SK-MEL-5 (cell line): ENCODE results near the gene MPC1L. TPM values are rescaled to one million over a fixed set of nuclear protein-coding genes. Genes with fewer than 3 reads are reported as not detected.
"Not testable (repeated sequence)": the region's sequence is repeated elsewhere in the genome, so short reads cannot be mapped to it uniquely, and the experiment has no call there.

ENCODE experiments used
- DNase-seq: peaks from one replicate; pipeline ENCODE4 v3.0.0-alpha.2; 2016; ENCODE audit warnings: low read depth, low spot score
- in situ Hi-C: cut with HindIII; loops from 2 replicates; pipeline ENCODE4 v1.10.0; 2016; ENCODE audit warnings: low sequenced_read_pairs, high pct_unique_total_duplicates, low pct_unique_long_range_greater_than_20kb
- polyA plus RNA-seq, 2 experiments: library from polyadenylated mRNA; depleted of rRNA; stranded (reverse); fragments of >200 nt; gene quantifications; 2 replicates each; pipeline ENCODE4 v1.2.3, GENCODE V29; 2015
- total RNA-seq: library from RNA; depleted of rRNA; stranded (reverse); fragments of >200 nt; shearing (Covaris generic); gene quantifications from 2 replicates; pipeline ENCODE4 v1.2.3, GENCODE V29; 2014; rRNA removed

Gene MPC1L
- total RNA-seq = not detected in 2 replicates
- polyA plus RNA-seq (2015; cell fraction: cytosol; rRNA removed) = not detected in 2 replicates
- not detected in 2 replicates for polyA plus RNA-seq (2015; cell fraction: nucleus; rRNA removed)

DNA sequence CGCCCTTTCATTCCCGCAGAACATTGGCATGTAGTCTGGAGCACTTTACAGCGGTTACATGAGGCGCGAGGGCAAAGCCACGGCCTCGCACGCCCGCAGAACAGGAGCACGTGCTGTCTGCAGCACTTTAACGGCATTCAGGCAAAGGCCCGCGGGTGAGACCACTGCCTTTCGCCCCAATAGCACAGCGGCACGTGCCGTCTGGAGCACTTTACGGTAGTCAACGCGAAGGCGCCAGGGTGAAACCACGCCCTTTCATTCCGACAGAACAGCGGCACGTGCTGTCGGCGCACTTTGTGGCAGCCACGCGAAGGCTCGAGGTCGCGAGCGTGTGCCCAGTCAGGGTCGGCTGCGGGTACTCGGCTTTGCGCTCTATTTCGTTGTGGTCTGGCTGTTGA, at the start of gene MPC1L:
TSS of gene MPC1L (plus strand) at position 290 of the 398 bp plus-strand sequence. CDS start 138 bp downstream, outside the sequence.
- DNase-seq = no peak
- in situ Hi-C loops = no loop called here

- DNase-seq = peak; percentile 60
- in situ Hi-C loops = no loop called here
These were observed 49.5 kb upstream of the MPC1L start for GRCh38 chrX:40573763-40574162.

- in situ Hi-C loops = not testable (repeated sequence)
- peak; percentile 38 for DNase-seq
These were observed 47.8 kb upstream of the MPC1L start for GRCh38 chrX:40575411-40575810.

- in situ Hi-C loops = no loop called here
- no peak for DNase-seq
These were observed 46.9 kb upstream of the MPC1L start for GRCh38 chrX:40576291-40576690.

DNA sequence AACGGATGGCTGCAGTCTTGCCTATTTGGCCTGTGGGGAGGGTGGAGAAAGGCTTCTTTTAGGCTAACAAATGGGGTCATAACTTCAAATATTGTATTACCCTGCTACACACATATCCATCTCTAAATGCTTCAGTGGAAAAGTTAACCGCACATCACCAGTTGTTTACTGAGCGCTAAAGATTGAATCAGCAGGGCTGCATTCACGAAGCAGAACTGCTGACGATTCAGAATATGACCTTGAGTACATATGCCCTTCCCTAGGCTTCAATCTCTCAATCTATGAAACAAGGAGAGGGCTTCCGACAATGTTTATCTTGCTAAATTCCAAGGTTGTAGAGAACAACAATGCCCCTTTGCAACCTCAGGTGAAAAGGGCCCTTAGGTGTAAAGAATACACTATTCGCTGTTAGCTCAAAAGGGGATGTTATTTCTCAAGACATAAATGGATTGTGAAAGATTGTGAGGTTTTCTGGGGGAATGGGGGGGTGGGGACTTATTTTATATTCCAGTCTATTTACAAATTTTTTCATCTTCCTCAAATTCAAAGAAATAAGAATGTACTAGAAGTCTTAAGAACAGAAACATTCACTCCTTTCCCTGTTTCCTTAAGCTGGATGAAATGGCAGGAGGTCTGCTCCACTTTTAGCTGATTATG, 45.1 kb upstream of the MPC1L start:
- DNase-seq = no peak
- in situ Hi-C loops = no loop called here

DNA sequence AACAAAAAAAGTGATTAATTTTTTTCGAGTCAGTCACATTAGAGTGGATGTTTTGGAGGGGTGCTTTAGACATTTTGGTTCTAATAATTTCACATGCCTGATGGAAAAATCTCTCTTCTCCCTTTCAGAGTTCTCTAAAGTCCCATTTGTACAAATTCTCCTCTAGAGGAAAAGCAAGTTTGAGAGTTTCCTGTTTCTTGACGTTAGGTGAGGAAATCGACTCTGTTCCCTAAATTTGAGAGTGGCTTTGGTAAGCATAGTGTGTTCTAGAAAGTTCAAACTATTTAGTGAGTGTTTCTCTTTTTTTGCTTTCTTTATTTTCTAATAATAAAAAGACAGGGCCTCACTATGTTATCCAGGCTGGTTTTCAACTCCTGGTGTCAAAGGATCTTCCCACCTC, 44.1 kb upstream of the MPC1L start:
- DNase-seq = no peak
- in situ Hi-C loops = no loop called here

DNA sequence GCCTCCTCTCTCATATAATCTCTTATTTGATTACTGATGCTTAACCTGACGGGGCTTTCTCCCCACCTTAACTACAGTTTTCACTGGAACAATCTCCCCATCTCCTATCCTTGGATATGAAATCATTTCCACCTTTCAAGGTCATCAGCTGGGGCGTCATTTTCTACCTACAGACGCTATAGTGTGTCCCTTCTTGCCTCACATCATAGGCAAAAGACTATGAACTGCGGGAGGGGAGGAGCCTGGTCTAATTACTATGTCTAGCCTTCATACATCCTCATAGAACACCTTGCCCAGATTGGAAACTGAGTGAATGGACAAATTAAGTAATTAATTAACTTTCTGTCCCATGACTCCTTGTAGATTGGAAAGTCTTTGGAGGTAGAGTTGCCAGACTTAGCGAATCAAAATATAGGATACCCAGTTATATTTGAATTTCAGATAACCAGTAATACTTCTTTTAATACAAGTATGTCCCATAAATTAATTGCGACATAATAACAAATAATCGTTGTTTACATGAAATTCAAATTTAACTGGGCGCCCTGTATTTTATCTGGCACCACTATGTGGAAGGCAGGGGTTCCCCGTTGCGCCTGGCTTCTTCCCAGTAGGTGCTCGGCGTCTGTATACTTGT, 43.2 kb upstream of the MPC1L start:
- in situ Hi-C loops = no loop called here
- no peak for DNase-seq

DNA sequence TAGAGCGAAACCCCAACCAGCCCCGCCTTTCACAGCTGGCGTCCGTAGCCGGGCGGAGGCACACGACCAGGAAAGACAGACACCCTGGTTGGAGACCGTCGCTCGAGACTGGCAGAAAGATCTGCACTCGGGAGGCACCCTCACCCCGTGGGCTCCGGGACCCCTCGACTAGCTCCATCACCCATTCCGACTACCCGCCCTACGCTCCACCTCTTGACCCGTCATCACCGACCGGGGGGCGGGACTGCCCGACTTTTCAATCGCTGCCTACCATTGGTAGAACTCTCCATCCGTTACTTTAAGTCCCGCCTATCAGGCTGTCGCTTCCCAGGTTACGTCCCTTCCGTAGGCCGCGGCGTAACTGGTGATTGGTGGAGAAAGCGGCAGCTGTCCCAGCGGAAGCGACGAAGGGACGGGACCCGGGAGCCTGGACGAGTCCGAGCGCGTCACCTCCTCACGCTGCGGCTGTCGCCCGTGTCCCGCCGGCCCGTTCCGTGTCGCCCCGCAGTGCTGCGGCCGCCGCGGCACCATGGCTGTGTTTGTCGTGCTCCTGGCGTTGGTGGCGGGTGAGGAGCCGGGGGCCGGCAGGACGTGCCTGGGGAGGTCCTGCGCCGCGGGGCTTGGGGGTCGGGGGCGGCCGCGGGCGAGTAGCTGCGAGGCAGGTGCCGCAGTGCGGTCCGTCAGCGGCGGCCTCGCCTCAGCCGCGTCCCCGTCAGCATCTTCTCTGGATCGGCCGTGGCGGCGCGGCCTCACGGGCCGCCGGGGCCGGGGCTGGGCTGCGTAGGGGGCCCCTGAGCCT, 42.5 kb upstream of the MPC1L start, which contains the start of gene ATP6AP2:
TSS of gene ATP6AP2 (plus strand) at position 434 of the 799 bp plus-strand sequence. CDS start at position 530, 96 bp downstream.
- in situ Hi-C loops = no loop called here

DNA sequence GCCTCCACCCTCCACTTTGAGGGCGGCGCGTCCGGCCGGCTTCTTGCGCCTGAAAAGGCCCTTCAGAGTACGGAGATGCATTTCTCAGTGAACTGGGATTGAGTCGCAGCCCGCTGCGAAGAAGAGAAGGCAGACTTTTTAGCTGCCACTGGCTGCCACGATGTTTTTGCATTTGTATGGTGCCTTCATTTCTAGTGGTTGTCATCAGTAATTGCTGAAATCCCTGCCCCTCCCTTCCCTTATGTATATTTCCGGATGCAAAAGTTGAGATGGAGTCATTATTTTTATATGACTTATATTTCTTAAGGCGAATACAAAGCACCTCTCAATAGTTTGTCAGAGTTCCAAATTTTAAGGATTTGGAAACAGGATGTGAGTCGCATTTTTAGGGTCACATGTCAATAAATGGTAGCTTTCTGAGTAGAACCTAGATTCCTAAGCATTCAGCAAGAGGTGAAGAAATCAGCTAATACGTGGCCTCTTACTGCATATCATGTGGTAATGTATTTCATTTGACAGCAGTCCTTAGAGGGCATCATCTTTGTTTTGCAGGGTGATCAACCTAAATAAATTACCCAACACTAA, 41.8 kb upstream of the MPC1L start:
- in situ Hi-C loops = no loop called here

More for the DNA sequence above, 42.5 kb upstream of the MPC1L start, which contains the start of gene ATP6AP2:
- peak; percentile 94 for DNase-seq

DNA sequence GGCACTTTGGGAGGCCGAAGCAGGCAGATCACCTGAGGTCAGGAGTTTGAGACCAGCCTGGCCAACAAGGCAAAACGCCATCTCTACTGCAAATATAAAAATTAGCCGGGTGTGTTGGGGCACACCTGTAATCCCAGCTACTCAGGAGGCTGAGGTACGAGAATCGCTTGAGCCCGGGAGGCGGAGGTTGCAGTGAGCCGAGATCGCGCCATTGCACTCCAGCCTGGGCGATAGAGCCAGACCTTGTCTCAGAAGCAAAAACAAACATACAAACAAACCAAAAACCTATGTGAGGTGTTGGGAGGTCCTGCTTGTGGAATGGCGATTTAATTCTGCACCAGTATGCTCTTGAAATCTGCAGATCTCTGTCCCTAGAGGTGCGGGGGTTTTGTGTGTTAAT, 41.0 kb upstream of the MPC1L start:
- DNase-seq, in situ Hi-C loops: not testable (repeated sequence)

More for the DNA sequence above, 41.8 kb upstream of the MPC1L start:
- DNase-seq = peak; percentile 0

GRCh38 chrX:40582811-40583210, 40.4 kb upstream of the MPC1L start:
- DNase-seq = no peak
- in situ Hi-C loops = no loop called here

DNA sequence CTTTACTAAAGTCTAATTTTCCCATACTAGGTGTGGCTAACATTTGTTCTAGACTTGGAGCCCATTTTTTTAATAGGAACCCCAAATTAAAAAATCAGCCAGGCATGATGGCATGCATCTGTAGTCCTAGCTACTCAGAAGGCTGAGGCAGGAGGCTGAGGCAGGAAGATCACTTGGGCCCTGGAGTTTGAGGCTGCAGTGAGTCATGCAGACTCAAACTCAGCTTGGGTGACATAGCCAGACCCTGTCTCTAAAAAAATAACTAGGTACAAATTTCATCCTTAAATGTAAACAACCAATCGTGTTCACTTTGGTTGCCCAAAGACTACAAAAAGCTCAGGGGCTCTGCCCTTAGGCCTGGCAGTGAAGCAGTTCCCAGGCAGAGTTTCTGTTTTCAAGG, 35.6 kb upstream of the MPC1L start:
- in situ Hi-C loops, DNase-seq: not testable (repeated sequence)

DNA sequence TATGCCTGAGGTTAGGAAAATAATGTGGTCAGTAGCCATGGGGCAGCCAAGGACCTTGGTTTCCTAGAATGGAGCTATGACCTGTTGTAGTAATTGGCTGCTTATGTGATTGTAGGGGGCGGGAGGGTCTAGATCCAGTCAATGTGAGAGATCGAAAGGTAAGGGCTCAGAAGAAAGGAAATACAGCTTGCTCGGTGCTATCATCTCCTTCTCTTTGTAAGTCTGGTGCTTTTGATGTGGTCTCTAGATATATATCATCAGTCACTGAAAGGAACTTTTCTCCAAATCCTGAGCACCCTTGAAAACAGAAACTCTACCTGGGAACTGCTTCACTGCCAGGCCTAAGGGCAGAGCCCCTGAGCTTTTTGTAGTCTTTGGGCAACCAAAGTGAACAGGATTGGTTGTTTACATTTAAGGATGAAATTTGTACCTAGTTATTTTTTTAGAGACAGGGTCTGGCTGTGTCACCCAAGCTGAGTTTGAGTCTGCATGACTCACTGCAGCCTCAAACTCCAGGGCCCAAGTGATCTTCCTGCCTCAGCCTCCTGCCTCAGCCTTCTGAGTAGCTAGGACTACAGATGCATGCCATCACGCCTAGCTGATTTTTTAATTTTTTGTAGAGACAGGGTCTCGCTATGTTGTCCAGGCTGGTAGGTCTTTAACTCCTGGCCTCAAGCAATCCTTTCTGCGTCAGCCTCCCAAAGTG, 33.5 kb upstream of the MPC1L start:
- DNase-seq, in situ Hi-C loops: not testable (repeated sequence)

DNA sequence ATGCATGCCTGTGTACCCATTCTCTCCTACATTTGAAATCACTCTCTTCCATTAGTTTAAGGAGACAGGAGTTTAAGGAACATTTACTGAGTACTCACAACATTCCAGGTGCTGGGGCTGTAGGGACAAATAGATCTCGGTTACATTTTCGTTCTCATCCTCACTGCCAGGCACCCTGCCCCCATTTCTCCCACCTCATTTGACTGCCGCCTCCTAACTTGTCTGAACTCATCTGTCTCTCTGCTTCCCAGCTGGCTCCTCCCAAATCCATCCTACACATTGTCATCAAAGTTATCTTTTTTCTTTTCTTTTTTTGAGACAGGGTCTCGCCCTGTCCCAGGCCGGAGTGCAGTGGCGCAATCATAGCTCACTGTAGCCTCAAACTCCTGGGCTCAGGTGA, 19.8 kb upstream of the MPC1L start:
- in situ Hi-C loops = no loop called here
- DNase-seq = no peak

GRCh38 chrX:40607381-40607780, 15.8 kb upstream of the MPC1L start:
- in situ Hi-C loops = no loop called here
- DNase-seq = no peak

- in situ Hi-C loops = no loop called here
- no peak for DNase-seq
These were observed 10.7 kb upstream of the MPC1L start for GRCh38 chrX:40612511-40612910.

DNA sequence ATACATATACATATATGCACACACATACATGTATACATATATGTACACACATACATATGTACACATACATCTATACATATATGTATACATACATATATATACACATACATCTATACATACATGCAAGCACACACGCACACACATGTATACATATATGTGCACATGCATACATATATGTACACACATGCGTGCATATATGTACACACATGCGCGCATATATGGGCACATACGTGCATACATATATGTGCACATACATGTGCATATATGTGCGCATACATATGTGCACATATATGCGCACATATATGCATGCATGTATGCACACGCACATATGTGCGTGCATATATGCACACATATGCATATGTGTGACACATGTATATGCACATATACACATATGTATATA, 7.3 kb upstream of the MPC1L start:
- DNase-seq = no peak
- in situ Hi-C loops = no loop called here
